Stimulated activated CD8-positive, alpha-beta memory T cell treated with anti-CD3 and anti-CD28 coated beads, Interleukin-7, amount 100 ng/mL, for 48 hours (primary cell): ENCODE results near the gene FCHO2.

Experiments used
- DNase-seq, 2 donors: peaks; one replicate each; pipeline ENCODE4 v3.0.0-alpha.2; 2020; ENCODE audit warnings: low read depth in 1 of 2; ENCODE audit errors: extremely low read depth in 1 of 2

Gene FCHO2

GRCh38 chr5:73028991-73029595 is 73.3 kb downstream of the FCHO2 start:
- DNase-seq: no peak

- DNase-seq: no peak
Measured at GRCh38 chr5:73030531-73030930, 74.7 kb downstream of the FCHO2 start.

GRCh38 chr5:73030995-73031394 is 75.2 kb downstream of the FCHO2 start:
- DNase-seq: no peak

GRCh38 chr5:73031839-73032238 is 76.0 kb downstream of the FCHO2 start:
- no peak for DNase-seq

- no peak for DNase-seq
Measured at GRCh38 chr5:73032635-73033034, 76.8 kb downstream of the FCHO2 start.

- DNase-seq: no peak
Measured at GRCh38 chr5:73037545-73037944, 81.7 kb downstream of the FCHO2 start.

- no peak for DNase-seq
Measured at GRCh38 chr5:73039082-73039481, 83.2 kb downstream of the FCHO2 start.

GRCh38 chr5:73042993-73043392 is 87.2 kb downstream of the FCHO2 start:
- no peak for DNase-seq

GRCh38 chr5:73044546-73044945 is 88.7 kb downstream of the FCHO2 start:
- no peak for DNase-seq

GRCh38 chr5:73045623-73046022 is 89.8 kb downstream of the FCHO2 start:
- no peak for DNase-seq

- DNase-seq: no peak
Measured at GRCh38 chr5:73061593-73061992, 105.8 kb downstream of the FCHO2 start.

GRCh38 chr5:73066466-73066865 is 110.6 kb downstream of the FCHO2 start:
- no peak for DNase-seq

GRCh38 chr5:73067213-73067612 is 111.4 kb downstream of the FCHO2 start:
- DNase-seq: no peak

GRCh38 chr5:73081093-73081492 is 125.3 kb downstream of the FCHO2 start:
- no peak for DNase-seq

- DNase-seq: no peak
Measured at GRCh38 chr5:73088026-73088425, 132.2 kb downstream of the FCHO2 start.

GRCh38 chr5:73093943-73094342 is 138.1 kb downstream of the FCHO2 start:
- no peak for DNase-seq

GRCh38 chr5:73094415-73094814 is 138.6 kb downstream of the FCHO2 start:
- DNase-seq: no peak

- no peak for DNase-seq
Measured at GRCh38 chr5:73095564-73096238, 139.9 kb downstream of the FCHO2 start.

GRCh38 chr5:73096239-73096575 is 140.4 kb downstream of the FCHO2 start:
- DNase-seq: no peak

- no peak for DNase-seq
Measured at GRCh38 chr5:73097740-73098139, 141.9 kb downstream of the FCHO2 start.

GRCh38 chr5:73100109-73100508 is 144.3 kb downstream of the FCHO2 start:
- no peak for DNase-seq

GRCh38 chr5:73103870-73104299 is 148.0 kb downstream of the FCHO2 start:
- DNase-seq: no peak

- DNase-seq: no peak
Measured at GRCh38 chr5:73104326-73104725, 148.5 kb downstream of the FCHO2 start.
